Activated B cell treated with CpG ODN at 0.5 μM for 24 hours (primary cell): ENCODE data around the gene NECAB3. TPM values are rescaled to one million over a fixed set of nuclear protein-coding genes. Genes with fewer than 3 reads are reported as not detected.

Source experiments
- ATAC-seq: fragments of 200-7000 bp; cut with Tn5 transposase; one replicate; pipeline ENCODE4 v1.10.0; 2021; ENCODE audit warnings: low read depth, mild to moderate bottlenecking, moderate library complexity
- CTCF ChIA-PET: fragments of 350-600 bp; sonication (Branson Sonifier 250); formaldehyde crosslinking; loops from one replicate; lab custom pipeline; 2021; ENCODE audit warnings: antibody characterized with exemption; lab: Charles Lee
- POLR2A ChIA-PET: fragments of 350-600 bp; sonication (Branson Sonifier 250); formaldehyde crosslinking; loops from one replicate; lab custom pipeline; 2021; ENCODE audit warnings: antibody characterized with exemption; lab: Charles Lee
- DNase-seq: peaks from one replicate; pipeline ENCODE4 v3.0.0; 2022
- H3K27ac Mint-ChIP-seq: one replicate; pipeline ENCODE4 v1.8.0; 2020; ENCODE audit warnings: mixed read lengths
- H3K27me3 Mint-ChIP-seq: one replicate; pipeline ENCODE4 v1.8.0; 2021; ENCODE audit warnings: mixed read lengths
- H3K36me3 Mint-ChIP-seq: one replicate; pipeline ENCODE4 v1.8.0; 2021; ENCODE audit warnings: low read depth, mixed read lengths
- H3K4me1 Mint-ChIP-seq: one replicate; pipeline ENCODE4 v1.8.0; 2021; ENCODE audit warnings: mixed read lengths
- H3K4me3 Mint-ChIP-seq: one replicate; pipeline ENCODE4 v1.8.0; 2020; ENCODE audit warnings: mild to moderate bottlenecking, mixed read lengths
- H3K9me3 Mint-ChIP-seq: one replicate; pipeline ENCODE4 v1.8.0; 2020; ENCODE audit warnings: mixed read lengths
- intact Hi-C: fragments of 100-400 bp; cut with micrococcal nuclease; formaldehyde crosslinking; loops from one replicate; pipeline ENCODE4 v1.15.1; 2024
- total RNA-seq: library from RNA; stranded (reverse); gene quantifications from 2 replicates; pipeline ENCODE4 v1.2.3, GENCODE V29; 2022
- TF ChIP-seq, protein P1 (sequence below): fragments of 200-600 bp; IDR thresholded peaks from one replicate; pipeline ENCODE4 v1.8.0; 2022; ENCODE audit warnings: antibody characterized with exemption, mild to moderate bottlenecking

Gene NECAB3
- total RNA-seq, 1 donor from 2014 or later = 7.5 TPM

DNA sequence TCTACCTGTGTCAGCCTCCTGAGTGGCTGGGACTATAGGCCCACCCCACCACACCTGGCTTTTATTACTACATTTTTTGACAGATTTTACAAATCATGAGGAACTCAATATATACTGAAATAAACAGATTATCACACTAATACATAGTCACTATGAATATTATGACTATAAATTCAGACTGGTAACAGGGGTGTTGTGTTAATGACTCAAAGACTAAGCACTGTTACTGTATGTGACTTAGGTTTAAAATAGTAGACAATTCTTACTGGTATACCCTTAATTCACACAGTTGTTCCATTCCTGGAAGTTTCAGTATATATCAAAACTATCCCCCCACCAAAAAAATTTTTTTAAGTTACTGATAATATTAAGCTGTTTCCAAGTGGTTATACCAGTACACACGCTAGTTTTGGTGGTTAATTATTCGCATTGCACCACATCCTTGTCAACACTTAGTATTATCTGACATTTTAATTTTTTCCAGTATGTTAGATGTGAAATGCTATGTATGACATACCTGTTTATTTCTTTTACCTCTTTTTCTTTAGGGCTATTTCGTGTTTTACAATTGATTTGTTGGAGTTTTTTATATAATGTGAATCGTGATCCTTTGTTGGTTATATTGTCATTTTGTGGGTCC, 46.5 kb downstream of the NECAB3 start:
- ATAC-seq (no peak), DNase-seq (no peak)
- TF ChIP-seq, protein P1, sequence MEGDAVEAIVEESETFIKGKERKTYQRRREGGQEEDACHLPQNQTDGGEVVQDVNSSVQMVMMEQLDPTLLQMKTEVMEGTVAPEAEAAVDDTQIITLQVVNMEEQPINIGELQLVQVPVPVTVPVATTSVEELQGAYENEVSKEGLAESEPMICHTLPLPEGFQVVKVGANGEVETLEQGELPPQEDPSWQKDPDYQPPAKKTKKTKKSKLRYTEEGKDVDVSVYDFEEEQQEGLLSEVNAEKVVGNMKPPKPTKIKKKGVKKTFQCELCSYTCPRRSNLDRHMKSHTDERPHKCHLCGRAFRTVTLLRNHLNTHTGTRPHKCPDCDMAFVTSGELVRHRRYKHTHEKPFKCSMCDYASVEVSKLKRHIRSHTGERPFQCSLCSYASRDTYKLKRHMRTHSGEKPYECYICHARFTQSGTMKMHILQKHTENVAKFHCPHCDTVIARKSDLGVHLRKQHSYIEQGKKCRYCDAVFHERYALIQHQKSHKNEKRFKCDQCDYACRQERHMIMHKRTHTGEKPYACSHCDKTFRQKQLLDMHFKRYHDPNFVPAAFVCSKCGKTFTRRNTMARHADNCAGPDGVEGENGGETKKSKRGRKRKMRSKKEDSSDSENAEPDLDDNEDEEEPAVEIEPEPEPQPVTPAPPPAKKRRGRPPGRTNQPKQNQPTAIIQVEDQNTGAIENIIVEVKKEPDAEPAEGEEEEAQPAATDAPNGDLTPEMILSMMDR = no peak
- Mint-ChIP-seq H3K4me1 (peaks cover 15% of the 10 kb centered on the region), H3K36me3 (peaks cover 88% of the 10 kb centered on the region), H3K27me3 (no peaks in the 10 kb centered on the region), H3K4me3 (no peak overlapping the region), H3K9me3 (no peaks in the 10 kb centered on the region), H3K27ac (no peak overlapping the region)
- ChIA-PET POLR2A (no interaction called here), CTCF (no interaction called here)
- intact Hi-C loops = no loop called here

DNA sequence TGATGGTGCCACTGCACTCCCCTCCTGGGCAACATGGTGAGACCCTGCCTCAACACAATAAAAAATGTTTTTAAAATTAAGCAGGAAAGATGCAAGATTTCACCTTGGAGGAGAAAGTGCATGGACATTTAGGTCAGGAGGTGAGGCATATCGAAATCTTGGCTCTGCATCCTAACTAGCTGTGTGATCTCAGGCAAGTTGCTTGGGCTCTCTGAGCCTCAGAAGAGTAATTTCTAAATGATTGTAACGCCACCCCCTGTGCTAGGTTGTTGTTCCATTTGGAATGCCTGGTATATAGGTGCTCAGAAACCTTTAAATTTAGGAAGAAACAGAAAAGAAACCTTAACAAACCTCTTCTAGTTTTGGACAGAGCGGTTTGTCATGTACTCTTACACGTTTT, 48.0 kb downstream of the NECAB3 start:
- ChIA-PET CTCF (no interaction called here), POLR2A (interaction anchor here (0.6 kb wide), 1 partner anchor 47 kb away, joined by 3 read pairs; no protein-coding TSS in a partner anchor)
- H3K27me3 Mint-ChIP-seq = no peaks in the 10 kb centered on the region
- ATAC-seq = no peak
- no peak for DNase-seq
- H3K4me1 Mint-ChIP-seq = peaks cover 20% of the 10 kb centered on the region
- TF ChIP-seq, protein P1 = no peak
- peaks cover 79% of the 10 kb centered on the region for H3K36me3 Mint-ChIP-seq
- no peak overlapping the region for H3K27ac Mint-ChIP-seq
- intact Hi-C loops = no loop called here
- no peak overlapping the region for H3K4me3 Mint-ChIP-seq
- H3K9me3 Mint-ChIP-seq = no peaks in the 10 kb centered on the region

DNA sequence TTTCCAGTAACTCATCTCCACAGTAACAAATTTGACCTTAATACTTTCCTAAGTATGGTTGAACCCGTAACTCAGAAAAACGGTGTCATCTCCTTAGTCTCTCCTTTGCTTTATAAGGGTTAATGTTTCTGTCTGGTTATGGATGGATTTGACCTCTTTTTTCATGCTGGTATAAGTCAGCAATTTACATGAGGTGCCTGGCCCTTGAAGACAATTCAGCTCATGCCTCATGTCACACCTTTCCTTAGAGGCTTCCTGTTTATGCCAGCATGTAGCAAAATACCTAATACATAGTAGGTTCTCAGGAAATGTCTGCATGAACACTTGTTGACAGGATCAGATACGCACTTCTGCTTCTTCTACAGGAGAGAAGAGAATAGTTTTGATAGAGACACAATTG, 49.8 kb downstream of the NECAB3 start:
- TF ChIP-seq, protein P1 = no peak
- peaks cover 72% of the 10 kb centered on the region for H3K36me3 Mint-ChIP-seq
- DNase-seq = no peak
- CTCF ChIA-PET = no interaction called here
- ATAC-seq = no peak
- no peaks in the 10 kb centered on the region for H3K27me3 Mint-ChIP-seq
- POLR2A ChIA-PET = no interaction called here
- peaks cover 20% of the 10 kb centered on the region for H3K4me1 Mint-ChIP-seq
- no peaks in the 10 kb centered on the region for H3K9me3 Mint-ChIP-seq
- intact Hi-C loops = no loop called here
- H3K27ac Mint-ChIP-seq = peak overlapping the region; percentile 22
- no peak overlapping the region for H3K4me3 Mint-ChIP-seq

DNA sequence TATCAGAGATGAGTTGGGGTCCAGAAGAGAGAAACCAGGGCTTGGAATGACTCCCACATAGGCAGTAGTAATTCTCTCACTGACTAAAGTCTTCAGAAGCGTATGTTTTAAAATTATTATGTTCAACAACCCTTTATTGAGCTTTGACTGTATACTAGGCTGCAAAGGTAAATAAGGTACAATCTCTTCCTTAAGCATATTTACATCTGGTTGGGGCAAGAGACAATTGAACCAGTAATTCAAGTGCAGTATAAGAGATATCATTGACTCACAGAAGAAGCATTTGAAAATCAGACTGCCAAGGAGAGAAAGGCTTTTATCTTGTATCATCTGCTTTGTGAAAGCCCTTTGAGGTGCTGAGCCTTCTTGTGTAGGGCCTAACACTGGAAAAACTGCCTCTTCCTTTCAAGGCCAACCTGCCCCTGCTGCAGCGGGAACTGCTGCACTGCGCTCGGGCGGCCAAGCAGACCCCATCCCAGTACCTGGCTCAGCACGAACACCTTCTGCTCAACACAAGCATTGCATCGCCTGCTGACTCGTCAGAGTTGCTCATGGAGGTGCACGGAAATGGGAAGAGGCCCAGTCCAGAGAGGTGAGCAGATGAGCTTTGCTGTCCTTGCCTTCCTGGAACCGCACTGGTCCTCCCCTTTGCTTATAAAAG, 51.4 kb downstream of the NECAB3 start:
- H3K27ac Mint-ChIP-seq = no peak overlapping the region
- ChIA-PET POLR2A (no interaction called here), CTCF (no interaction called here)
- no peaks in the 10 kb centered on the region for H3K27me3 Mint-ChIP-seq
- DNase-seq (no peak), ATAC-seq (no peak)
- H3K36me3 Mint-ChIP-seq = peaks cover 60% of the 10 kb centered on the region
- intact Hi-C loops = no loop called here
- H3K4me1 Mint-ChIP-seq = peaks cover 20% of the 10 kb centered on the region
- no peaks in the 10 kb centered on the region for H3K9me3 Mint-ChIP-seq
- TF ChIP-seq, protein P1 = no peak
- no peak overlapping the region for H3K4me3 Mint-ChIP-seq

DNA sequence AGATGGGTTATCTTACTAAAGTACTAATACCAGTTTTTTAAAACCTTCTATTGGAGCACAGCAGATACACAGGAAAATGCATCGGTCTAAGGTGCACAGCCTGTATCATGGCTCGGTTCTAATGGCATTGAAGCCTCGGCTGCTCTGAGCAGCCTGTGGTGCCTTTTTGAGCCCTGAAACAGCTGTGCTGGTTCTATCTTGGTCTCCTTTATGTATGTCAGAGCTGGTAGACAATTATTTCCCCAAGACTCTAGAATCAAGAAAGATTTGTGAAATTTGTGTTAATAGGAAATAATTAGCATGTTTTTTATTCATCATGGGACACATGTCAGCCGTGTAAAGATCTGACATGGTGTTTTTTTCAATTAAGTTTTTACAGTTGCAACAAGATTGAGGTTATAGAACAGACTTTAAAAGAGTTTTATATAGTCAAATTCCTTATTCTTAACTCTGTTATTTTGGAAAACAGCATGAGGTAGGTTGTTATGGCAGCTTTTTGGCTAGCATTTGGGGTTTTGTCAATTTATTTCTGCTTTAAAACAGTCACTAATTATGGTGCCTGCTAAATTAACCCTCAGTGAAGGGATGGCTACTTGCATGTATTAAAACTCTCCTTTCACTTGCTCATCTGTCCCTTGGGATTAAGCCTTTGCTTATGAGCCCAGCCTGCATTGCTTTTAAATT, 52.4 kb downstream of the NECAB3 start:
- TF ChIP-seq, protein P1 = no peak
- ATAC-seq = no peak
- ChIA-PET POLR2A (no interaction called here), CTCF (no interaction called here)
- Mint-ChIP-seq H3K4me1 (peaks cover 20% of the 10 kb centered on the region), H3K4me3 (no peak overlapping the region), H3K36me3 (peaks cover 57% of the 10 kb centered on the region), H3K27ac (no peak overlapping the region), H3K27me3 (no peaks in the 10 kb centered on the region), H3K9me3 (no peaks in the 10 kb centered on the region)
- intact Hi-C loops = no loop called here
- no peak for DNase-seq
